T-helper 1 cell treated with Interleukin-12 subunit alpha and Interleukin-12 subunit beta and Interleukin-4 antibody, amounts not matched to agents 30 μg/mL and 1 μg/mL, for 36 hours (primary cell): ENCODE results near the gene SMARCC1.
"Not testable (repeated sequence)": the region's sequence is repeated elsewhere in the genome, so short reads cannot be mapped to it uniquely, and the experiment has no call there.

ENCODE experiments used
- H3K27ac Mint-ChIP-seq: one replicate; pipeline ENCODE4 v1.8.0; 2021; ENCODE audit warnings: mild to moderate bottlenecking, mixed read lengths
- H3K27me3 Mint-ChIP-seq: one replicate; pipeline ENCODE4 v1.8.0; 2021; ENCODE audit warnings: low read depth, mixed read lengths
- H3K36me3 Mint-ChIP-seq: one replicate; pipeline ENCODE4 v1.8.0; 2021; ENCODE audit warnings: low read depth, mixed read lengths
- H3K4me1 Mint-ChIP-seq: one replicate; pipeline ENCODE4 v1.8.0; 2021; ENCODE audit warnings: low read depth, mixed read lengths
- H3K4me3 Mint-ChIP-seq: one replicate; pipeline ENCODE4 v1.8.0; 2021; ENCODE audit warnings: mild to moderate bottlenecking, moderate library complexity, mixed read lengths
- H3K9me3 Mint-ChIP-seq: one replicate; pipeline ENCODE4 v1.8.0; 2021; ENCODE audit warnings: mixed read lengths

Gene SMARCC1

GRCh38 chr3:47783673-47784072 lies 2.0 kb upstream of the SMARCC1 start:
- Mint-ChIP-seq H3K4me3 (no peak overlapping the region), H3K9me3 (no peaks in the 10 kb centered on the region), H3K27me3 (no peaks in the 10 kb centered on the region), H3K4me1 (peaks cover 21% of the 10 kb centered on the region), H3K36me3 (peaks cover 2% of the 10 kb centered on the region), H3K27ac (no peak overlapping the region)

GRCh38 chr3:47782446-47783308 lies 984 bp upstream of the SMARCC1 start:
- Mint-ChIP-seq H3K9me3 (no peaks in the 10 kb centered on the region), H3K4me3 (peak overlapping the region; percentile 95), H3K36me3 (peaks cover 2% of the 10 kb centered on the region), H3K27me3 (no peaks in the 10 kb centered on the region), H3K27ac (peak overlapping the region; percentile 99), H3K4me1 (peaks cover 20% of the 10 kb centered on the region)

- Mint-ChIP-seq H3K27me3 (no peaks in the 10 kb centered on the region), H3K9me3 (no peaks in the 10 kb centered on the region), H3K4me1 (peaks cover 20% of the 10 kb centered on the region), H3K27ac (peak overlapping the region; percentile 81), H3K36me3 (peaks cover 2% of the 10 kb centered on the region), H3K4me3 (peak overlapping the region; percentile 83)
These were observed 680 bp downstream of the SMARCC1 start for GRCh38 chr3:47780741-47781684.

DNA sequence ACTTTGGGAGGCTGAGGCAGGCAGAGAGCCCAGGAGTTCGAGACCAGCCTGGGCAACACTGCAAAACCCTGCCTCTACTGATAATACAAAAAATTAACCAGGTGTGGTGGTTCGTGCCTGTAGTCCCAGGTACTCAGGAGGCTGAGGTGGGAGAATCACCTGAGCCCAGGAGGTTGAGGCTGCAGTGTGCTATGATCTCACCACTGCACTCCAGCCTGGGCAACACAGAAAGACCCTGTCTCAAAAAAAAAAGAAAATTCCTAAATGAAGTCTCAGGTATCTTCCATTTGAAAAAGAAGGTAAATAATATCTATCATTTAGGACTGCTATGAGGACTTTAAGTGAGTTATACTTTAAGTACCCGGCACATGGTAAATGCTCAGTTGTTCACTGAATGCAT lies 2.9 kb downstream of the SMARCC1 start:
- Mint-ChIP-seq H3K36me3 (peaks cover 2% of the 10 kb centered on the region), H3K27me3 (no peaks in the 10 kb centered on the region), H3K9me3 (no peaks in the 10 kb centered on the region), H3K4me1 (peaks cover 20% of the 10 kb centered on the region), H3K27ac (no peak overlapping the region), H3K4me3 (no peak overlapping the region)

- Mint-ChIP-seq H3K4me3 (no peak overlapping the region), H3K36me3 (peaks cover 15% of the 10 kb centered on the region), H3K27me3 (no peaks in the 10 kb centered on the region), H3K4me1 (no peaks in the 10 kb centered on the region), H3K27ac (no peak overlapping the region), H3K9me3 (no peaks in the 10 kb centered on the region)
These were observed 8.9 kb downstream of the SMARCC1 start for GRCh38 chr3:47772788-47773187.

DNA sequence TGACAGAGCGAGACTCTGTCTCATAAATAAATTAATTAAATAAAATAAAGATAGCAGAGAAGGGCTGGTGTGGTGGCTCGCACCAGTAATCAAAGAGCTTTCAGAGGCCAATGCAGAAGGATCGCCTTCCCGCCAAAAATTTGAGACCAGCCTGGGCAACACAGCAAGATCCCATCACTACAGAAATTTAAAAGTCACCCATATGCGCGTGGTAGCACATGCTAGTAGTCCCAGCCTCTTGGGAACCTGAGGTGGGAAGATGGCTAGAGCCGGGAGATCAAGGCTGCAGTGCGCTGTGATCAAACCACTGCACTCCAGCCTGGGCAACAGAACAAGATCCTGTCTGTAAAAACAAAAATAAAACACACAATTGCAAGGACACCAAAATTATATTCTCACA lies 9.6 kb downstream of the SMARCC1 start:
- Mint-ChIP-seq H3K27me3 (no peaks in the 10 kb centered on the region), H3K4me3 (no peak overlapping the region), H3K4me1 (no peaks in the 10 kb centered on the region), H3K36me3 (peaks cover 15% of the 10 kb centered on the region), H3K27ac (no peak overlapping the region), H3K9me3 (no peaks in the 10 kb centered on the region)

GRCh38 chr3:47766186-47766585 lies 15.5 kb downstream of the SMARCC1 start:
- Mint-ChIP-seq H3K27me3 (no peaks in the 10 kb centered on the region), H3K36me3 (peaks cover 10% of the 10 kb centered on the region), H3K4me1 (peaks cover 2% of the 10 kb centered on the region), H3K9me3 (no peaks in the 10 kb centered on the region), H3K4me3 (no peak overlapping the region), H3K27ac (no peak overlapping the region)

DNA sequence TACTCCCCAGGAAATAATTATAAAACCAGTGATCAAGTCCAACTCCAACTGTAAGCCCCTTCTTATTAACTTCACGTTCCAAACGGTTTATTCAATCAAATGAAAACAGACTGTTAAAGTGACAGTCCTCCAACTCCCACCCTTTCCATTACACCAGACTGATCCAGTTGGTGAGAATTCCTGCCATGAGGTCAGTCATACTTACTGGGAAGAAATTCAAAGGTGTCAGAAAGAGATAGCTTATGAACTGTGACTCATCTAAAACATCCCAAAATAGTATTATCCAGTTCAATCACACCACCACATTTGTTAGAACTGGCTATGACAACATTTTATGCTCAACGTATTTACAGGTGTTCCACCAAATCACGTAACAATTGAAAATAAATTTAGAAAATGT lies 19.5 kb downstream of the SMARCC1 start:
- H3K9me3 Mint-ChIP-seq: no peaks in the 10 kb centered on the region
- H3K4me1 Mint-ChIP-seq: peaks cover 2% of the 10 kb centered on the region
- H3K4me3 Mint-ChIP-seq: no peak overlapping the region
- no peak overlapping the region for H3K27ac Mint-ChIP-seq
- no peaks in the 10 kb centered on the region for H3K27me3 Mint-ChIP-seq
- H3K36me3 Mint-ChIP-seq: peaks cover 5% of the 10 kb centered on the region

- H3K36me3 Mint-ChIP-seq: peaks cover 12% of the 10 kb centered on the region
- no peak overlapping the region for H3K4me3 Mint-ChIP-seq
- H3K4me1 Mint-ChIP-seq: peaks cover 2% of the 10 kb centered on the region
- no peaks in the 10 kb centered on the region for H3K9me3 Mint-ChIP-seq
- H3K27ac Mint-ChIP-seq: no peak overlapping the region
- no peaks in the 10 kb centered on the region for H3K27me3 Mint-ChIP-seq
These were observed 20.6 kb downstream of the SMARCC1 start for GRCh38 chr3:47761046-47761445.

DNA sequence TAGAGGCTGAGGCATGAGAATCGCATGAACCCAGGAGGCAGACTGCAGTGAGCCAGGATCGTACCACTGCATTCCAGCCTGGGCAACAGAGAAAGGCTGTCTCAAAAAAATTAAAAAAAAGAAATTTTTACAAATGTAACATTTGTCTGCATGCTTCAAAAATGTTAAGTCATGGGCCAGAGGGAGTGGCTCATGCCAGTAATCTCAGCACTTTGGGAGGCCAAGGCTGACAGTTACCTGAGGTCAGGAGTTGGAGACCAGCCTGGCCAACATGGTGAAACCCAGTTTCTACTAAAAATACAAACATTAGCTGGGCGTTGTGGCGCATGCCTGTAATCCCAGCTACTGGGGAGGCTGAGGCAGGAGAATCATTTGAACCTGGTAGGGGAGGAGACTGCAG lies 21.5 kb downstream of the SMARCC1 start:
- H3K36me3 Mint-ChIP-seq, H3K27me3 Mint-ChIP-seq, H3K9me3 Mint-ChIP-seq, H3K4me1 Mint-ChIP-seq, H3K27ac Mint-ChIP-seq, H3K4me3 Mint-ChIP-seq: not testable (repeated sequence)

- Mint-ChIP-seq H3K4me3 (no peak overlapping the region), H3K27ac (no peak overlapping the region), H3K9me3 (no peaks in the 10 kb centered on the region), H3K4me1 (peaks cover 4% of the 10 kb centered on the region), H3K36me3 (peaks cover 7% of the 10 kb centered on the region), H3K27me3 (no peaks in the 10 kb centered on the region)
These were observed 23.2 kb downstream of the SMARCC1 start for GRCh38 chr3:47758261-47759025.

DNA sequence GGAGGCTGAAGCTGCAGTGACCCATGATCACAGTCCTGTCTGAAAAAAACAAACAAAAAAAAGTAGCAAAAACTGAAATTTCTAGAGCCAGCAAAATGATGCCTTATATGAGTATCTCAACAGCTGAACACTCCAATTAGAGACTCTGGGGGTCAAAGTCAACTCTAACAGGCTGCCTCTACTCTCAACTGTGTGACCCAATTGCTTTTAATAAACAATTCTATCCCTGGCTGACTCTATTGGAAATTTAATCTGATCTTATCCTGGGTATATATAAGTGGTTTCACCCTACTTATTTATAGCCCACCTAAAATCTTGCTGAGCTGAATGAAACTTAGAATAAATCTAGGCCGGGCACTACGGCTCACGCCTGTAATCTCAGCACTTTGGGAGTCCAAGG lies 29.0 kb downstream of the SMARCC1 start:
- Mint-ChIP-seq H3K27me3 (no peaks in the 10 kb centered on the region), H3K27ac (no peak overlapping the region), H3K36me3 (peaks cover 10% of the 10 kb centered on the region), H3K4me3 (no peak overlapping the region), H3K9me3 (no peaks in the 10 kb centered on the region), H3K4me1 (peaks cover 1% of the 10 kb centered on the region)

GRCh38 chr3:47750811-47751354 lies 30.8 kb downstream of the SMARCC1 start:
- H3K27ac Mint-ChIP-seq, H3K4me3 Mint-ChIP-seq, H3K36me3 Mint-ChIP-seq, H3K27me3 Mint-ChIP-seq, H3K4me1 Mint-ChIP-seq, H3K9me3 Mint-ChIP-seq: not testable (repeated sequence)

GRCh38 chr3:47747558-47747957 lies 34.1 kb downstream of the SMARCC1 start:
- Mint-ChIP-seq H3K4me3 (no peak overlapping the region), H3K27me3 (no peaks in the 10 kb centered on the region), H3K36me3 (peaks cover 6% of the 10 kb centered on the region), H3K4me1 (no peaks in the 10 kb centered on the region), H3K9me3 (no peaks in the 10 kb centered on the region), H3K27ac (no peak overlapping the region)
